SU-DHL-6 (cell line): ENCODE results near the gene MLXIPL.

ENCODE experiments used
- H2AFZ ChIP-seq: fragments of 200-600 bp; sonication (generic); 2 replicates; pipeline ENCODE4 v1.6.1; 2014; ENCODE audit warnings: low read depth, mild to moderate bottlenecking, moderate library complexity, mixed read lengths, antibody characterized with exemption, low read length; ENCODE audit not compliant: severe bottlenecking
- H3F3A ChIP-seq: fragments of 200-600 bp; shearing (Covaris generic); 2 replicates; pipeline ENCODE4 v1.6.0; 2016; ENCODE audit warnings: antibody characterized with exemption, mild to moderate bottlenecking; ENCODE audit not compliant: insufficient read depth
- H3K27ac ChIP-seq: fragments of 200-600 bp; sonication (generic); 2 replicates; pipeline ENCODE4 v1.5.1; 2016; ENCODE audit warnings: low read depth, mild to moderate bottlenecking, low read length, moderate library complexity, mixed read lengths
- H3K27me3 ChIP-seq: fragments of 200-600 bp; sonication (generic), shearing (Covaris generic); 2 replicates; pipeline ENCODE4 v1.6.0; 2014; ENCODE audit warnings: mild to moderate bottlenecking, low read length
- H3K36me3 ChIP-seq: fragments of 200-600 bp; sonication (generic); 2 replicates; pipeline ENCODE4 v1.6.1; 2014; ENCODE audit warnings: mild to moderate bottlenecking, low read length, mixed read lengths
- H3K4me2 ChIP-seq: fragments of 300-600, 200-600 bp; shearing (Covaris generic), sonication (generic); 2 replicates; pipeline ENCODE4 v1.6.0; 2014; ENCODE audit warnings: low read length, low read depth, mild to moderate bottlenecking; ENCODE audit not compliant: poor library complexity, severe bottlenecking
- H3K4me3 ChIP-seq: fragments of 200-600 bp; sonication (generic); 2 replicates; pipeline ENCODE4 v1.5.1; 2014; ENCODE audit warnings: antibody characterized with exemption, low read length, mild to moderate bottlenecking, mixed read lengths; ENCODE audit not compliant: insufficient read depth, poor library complexity, severe bottlenecking
- H3K79me2 ChIP-seq: fragments of 200-600 bp; sonication (generic); 2 replicates; pipeline ENCODE4 v1.6.1; 2014; ENCODE audit warnings: mild to moderate bottlenecking, low read length, moderate library complexity; ENCODE audit not compliant: insufficient read depth
- H3K9ac ChIP-seq: fragments of 200-600 bp; sonication (generic); 2 replicates; pipeline ENCODE4 v1.7.0; 2014; ENCODE audit warnings: mild to moderate bottlenecking, low read length
- H3K9me2 ChIP-seq: fragments of 200-600 bp; sonication (generic); replicated peaks from 2 replicates; pipeline ENCODE4 v1.6.1; 2014; ENCODE audit warnings: low read length; ENCODE audit not compliant: insufficient read depth
- H3K9me3 ChIP-seq: fragments of 200-600 bp; sonication (generic); 2 replicates; pipeline ENCODE4 v1.6.1; 2014; ENCODE audit warnings: low read length, mixed read lengths; ENCODE audit not compliant: insufficient read depth
- H4K20me1 ChIP-seq: fragments of 200-600 bp; sonication (generic); 2 replicates; pipeline ENCODE4 v1.6.1; 2014; ENCODE audit warnings: low read depth, mild to moderate bottlenecking, antibody characterized with exemption, low read length, moderate library complexity, mixed read lengths
- CTCF ChIP-seq: fragments of 200-600 bp; sonication (generic); IDR thresholded peaks from one replicate; pipeline ENCODE4 v1.5.1; 2017; ENCODE audit warnings: antibody characterized with exemption, mild to moderate bottlenecking, low read length, moderate library complexity; ENCODE audit not compliant: insufficient read depth, poor library complexity, severe bottlenecking
- EZH2phosphoT487 ChIP-seq: fragments of 200-600 bp; sonication (generic), shearing (Covaris generic); conservative IDR thresholded peaks from 2 replicates; pipeline ENCODE4 v1.6.1; 2018; ENCODE audit warnings: mild to moderate bottlenecking, antibody characterized with exemption, low read length, moderate library complexity, mixed read lengths

MLXIPL gene

GRCh38 chr7:73577627-73578341 lies 46.5 kb downstream of the MLXIPL start:
- H3K36me3 ChIP-seq = peaks cover 2% of the 10 kb centered on the region; the same call in 1 of the 2 replicates
- H3K9me3 ChIP-seq = no peaks in the 10 kb centered on the region
- H3K4me2 ChIP-seq = peak overlapping the region; percentile 82
- peaks cover 19% of the 10 kb centered on the region for H3K79me2 ChIP-seq
- H3K9ac ChIP-seq = peak overlapping the region; percentile 87
- peaks cover 5% of the 10 kb centered on the region for H3F3A ChIP-seq
- peak overlapping the region; percentile 79 for H3K27ac ChIP-seq
- no peaks in the 10 kb centered on the region for H3K9me2 ChIP-seq
- no peaks in the 10 kb centered on the region for H3K27me3 ChIP-seq
- TF ChIP-seq CTCF = no peak
- no peak for TF ChIP-seq EZH2phosphoT487
- no peaks in the 10 kb centered on the region for H4K20me1 ChIP-seq
- H2AFZ ChIP-seq = peak overlapping the region; percentile 81
- H3K4me3 ChIP-seq = peak overlapping the region; percentile 95

GRCh38 chr7:73573791-73574190 lies 50.5 kb downstream of the MLXIPL start:
- Histone ChIP-seq H4K20me1 (no peaks in the 10 kb centered on the region), H3K79me2 (peaks cover 19% of the 10 kb centered on the region), H3K4me3 (no peak overlapping the region), H3K4me2 (no peak overlapping the region), H3K36me3 (peaks cover 2% of the 10 kb centered on the region; the same call in 1 of the 2 replicates), H3K9ac (no peak overlapping the region), H3K9me2 (no peaks in the 10 kb centered on the region), H3K27ac (no peak overlapping the region), H2AFZ (no peak overlapping the region), H3F3A (peaks cover under 1% of the 10 kb centered on the region; the same call in 1 of the 2 replicates), H3K27me3 (no peaks in the 10 kb centered on the region), H3K9me3 (no peaks in the 10 kb centered on the region)
- no peak for TF ChIP-seq EZH2phosphoT487
- no peak for TF ChIP-seq CTCF

GRCh38 chr7:73573276-73573675 lies 51.0 kb downstream of the MLXIPL start:
- Histone ChIP-seq H4K20me1 (no peaks in the 10 kb centered on the region), H3K9me2 (no peaks in the 10 kb centered on the region), H2AFZ (no peak overlapping the region), H3K4me2 (no peak overlapping the region), H3K79me2 (peaks cover 19% of the 10 kb centered on the region), H3K9ac (no peak overlapping the region), H3K27me3 (no peaks in the 10 kb centered on the region), H3K4me3 (no peak overlapping the region), H3K9me3 (no peaks in the 10 kb centered on the region), H3F3A (no peaks in the 10 kb centered on the region), H3K36me3 (peaks cover 2% of the 10 kb centered on the region; the same call in 1 of the 2 replicates), H3K27ac (no peak overlapping the region)
- TF ChIP-seq CTCF (no peak), EZH2phosphoT487 (no peak)
